ENCODE measurements around the gene FKRP. TPM values are rescaled to one million over a fixed set of nuclear protein-coding genes. Genes with fewer than 3 reads are reported as not detected.

The FKRP gene
- total RNA-seq, 2 experiments from 2014 or later, result 15.5 to 18.9 TPM

DNA sequence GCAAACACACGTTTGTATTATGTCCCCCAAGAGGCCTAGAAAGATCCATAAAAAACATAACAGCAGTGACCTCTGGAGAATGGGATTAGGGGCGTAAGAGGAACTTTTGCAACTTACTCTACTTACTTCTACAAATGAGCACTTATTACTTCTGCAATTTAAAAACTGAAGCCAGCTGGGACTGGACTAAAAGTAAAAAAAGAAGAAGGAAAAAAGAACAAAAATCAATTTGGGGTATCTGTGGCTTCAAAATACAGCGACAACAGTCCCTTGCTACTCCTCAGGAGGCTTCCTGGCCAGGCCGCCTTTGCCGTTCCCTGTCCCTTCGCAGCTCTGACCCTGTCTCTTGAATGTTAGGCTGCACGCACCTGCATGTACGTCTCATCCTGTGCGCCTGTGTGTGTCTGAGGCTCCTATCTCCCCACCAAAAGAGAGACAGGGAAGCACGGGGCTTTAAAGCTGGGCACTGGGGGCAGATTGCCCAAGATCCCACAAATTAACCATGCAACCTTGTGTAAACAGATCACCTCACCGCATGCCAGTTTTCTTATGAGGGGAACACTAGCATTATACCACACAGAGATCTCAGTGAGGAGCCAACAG, 12.1 kb upstream of the FKRP start:
- Histone ChIP-seq H2AFZ (ENCODE audit: low read length) (no peak overlapping the region), H3K9me3 (ENCODE audit: low read length) (no peaks in the 10 kb centered on the region), H3K4me3 (ENCODE audit: low read depth, low read length, poor library complexity, severe bottlenecking) (no peak overlapping the region), H3K4me2 (ENCODE audit: low read length) (no peak overlapping the region), H3K27ac (ENCODE audit: low read depth, low read length, poor library complexity, severe bottlenecking) (no peak overlapping the region), H3K4me1 (ENCODE audit: insufficient read depth, low read length, poor library complexity, severe bottlenecking) (no peaks in the 10 kb centered on the region), H3K9me2 (ENCODE audit: insufficient read depth, low read length) (no peaks in the 10 kb centered on the region), H4K20me1 (ENCODE audit: insufficient read depth, low read length) (0 out of 2 replicates have a peak, but pooled peaks cover 4% of the 10 kb centered on the region), H3K79me2 (ENCODE audit: insufficient read depth, low read depth, low read length) (no peaks in the 10 kb centered on the region), H3K36me3 (ENCODE audit: insufficient read depth, low read length) (peaks cover 90% of the 10 kb centered on the region)
- no peak for TF ChIP-seq EZH2phosphoT487 (IDR thresholded peaks at IDR 0.05; ENCODE audit: borderline replicate concordance, low read depth, low read length)
- TF ChIP-seq, protein P1, sequence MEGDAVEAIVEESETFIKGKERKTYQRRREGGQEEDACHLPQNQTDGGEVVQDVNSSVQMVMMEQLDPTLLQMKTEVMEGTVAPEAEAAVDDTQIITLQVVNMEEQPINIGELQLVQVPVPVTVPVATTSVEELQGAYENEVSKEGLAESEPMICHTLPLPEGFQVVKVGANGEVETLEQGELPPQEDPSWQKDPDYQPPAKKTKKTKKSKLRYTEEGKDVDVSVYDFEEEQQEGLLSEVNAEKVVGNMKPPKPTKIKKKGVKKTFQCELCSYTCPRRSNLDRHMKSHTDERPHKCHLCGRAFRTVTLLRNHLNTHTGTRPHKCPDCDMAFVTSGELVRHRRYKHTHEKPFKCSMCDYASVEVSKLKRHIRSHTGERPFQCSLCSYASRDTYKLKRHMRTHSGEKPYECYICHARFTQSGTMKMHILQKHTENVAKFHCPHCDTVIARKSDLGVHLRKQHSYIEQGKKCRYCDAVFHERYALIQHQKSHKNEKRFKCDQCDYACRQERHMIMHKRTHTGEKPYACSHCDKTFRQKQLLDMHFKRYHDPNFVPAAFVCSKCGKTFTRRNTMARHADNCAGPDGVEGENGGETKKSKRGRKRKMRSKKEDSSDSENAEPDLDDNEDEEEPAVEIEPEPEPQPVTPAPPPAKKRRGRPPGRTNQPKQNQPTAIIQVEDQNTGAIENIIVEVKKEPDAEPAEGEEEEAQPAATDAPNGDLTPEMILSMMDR (conservative IDR thresholded peaks at IDR 0.05; ENCODE audit: low read length), result no peak
- BruUV-seq (replicated peaks), result no TSS peak
- POLR2A ChIA-PET, result no interaction called here
- intact Hi-C loops (cut with micrococcal nuclease; ENCODE audit: unreplicated experiment), result no loop called here
- DNase-seq (ENCODE audit: low spot score), result no peak
- CTCF ChIA-PET (ENCODE audit: unreplicated experiment), result no interaction called here

DNA sequence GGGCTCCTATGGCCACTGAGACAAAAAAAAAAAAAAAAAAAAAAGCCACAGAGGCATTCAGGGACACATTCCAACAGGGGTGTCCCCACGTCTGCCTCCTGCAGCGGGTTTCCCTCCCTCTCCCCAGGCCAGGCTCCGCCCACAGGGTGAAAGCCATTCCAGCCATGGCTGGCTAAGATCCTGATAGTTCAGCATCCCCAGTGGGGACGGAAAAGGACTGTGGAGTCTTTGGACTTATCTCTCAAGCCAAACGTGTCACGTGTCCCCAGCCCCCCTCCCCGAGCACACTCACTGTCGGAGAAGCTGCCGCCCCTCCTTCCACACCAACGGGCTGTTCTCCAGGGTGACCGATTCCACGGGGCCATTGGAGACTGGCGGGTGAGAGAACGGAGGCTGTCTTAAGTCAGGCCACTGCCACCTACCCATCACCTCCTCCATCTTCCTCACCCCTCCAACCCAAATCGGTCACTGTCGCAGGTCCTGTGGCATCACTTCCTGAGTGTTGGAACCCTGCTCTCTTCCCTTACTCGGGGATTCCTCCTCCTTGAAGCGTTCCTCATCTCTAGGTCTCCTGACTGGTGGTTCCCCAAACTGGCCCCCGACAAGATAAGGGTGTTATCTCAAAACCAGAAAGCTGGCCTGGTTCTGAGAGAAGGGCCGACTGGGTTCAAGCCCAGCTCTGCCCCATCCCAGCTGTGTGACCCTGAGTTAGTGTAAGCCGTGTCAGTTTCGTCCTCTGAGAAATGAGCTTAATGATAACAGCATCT, 9.1 kb upstream of the FKRP start:
- ChIA-PET CTCF (ENCODE audit: unreplicated experiment) (no interaction called here), POLR2A (no interaction called here)
- no peak for DNase-seq (ENCODE audit: low spot score)
- TF ChIP-seq, protein P1 (conservative IDR thresholded peaks at IDR 0.05; ENCODE audit: low read length), result no peak
- no peak for TF ChIP-seq EZH2phosphoT487 (IDR thresholded peaks at IDR 0.05; ENCODE audit: borderline replicate concordance, low read depth, low read length)
- BruUV-seq (replicated peaks), result no TSS peak
- no peak overlapping the region for H3K27ac ChIP-seq (ENCODE audit: low read depth, low read length, poor library complexity, severe bottlenecking)
- no peak overlapping the region for H3K4me2 ChIP-seq (ENCODE audit: low read length)
- no peaks in the 10 kb centered on the region for H3K4me1 ChIP-seq (ENCODE audit: insufficient read depth, low read length, poor library complexity, severe bottlenecking)
- peaks cover 88% of the 10 kb centered on the region for H3K36me3 ChIP-seq (ENCODE audit: insufficient read depth, low read length)
- H3K4me3 ChIP-seq (ENCODE audit: low read depth, low read length, poor library complexity, severe bottlenecking), result no peak overlapping the region
- H3K9me2 ChIP-seq (ENCODE audit: insufficient read depth, low read length), result no peaks in the 10 kb centered on the region
- no peak overlapping the region for H2AFZ ChIP-seq (ENCODE audit: low read length)
- intact Hi-C loops (cut with micrococcal nuclease; ENCODE audit: unreplicated experiment), result no loop called here
- H3K9me3 ChIP-seq (ENCODE audit: low read length), result no peaks in the 10 kb centered on the region
- H4K20me1 ChIP-seq (ENCODE audit: insufficient read depth, low read length), result no peaks in the 10 kb centered on the region; the same call in 1 of the 2 replicates
- peaks cover 25% of the 10 kb centered on the region for H3K79me2 ChIP-seq (ENCODE audit: insufficient read depth, low read depth, low read length)

DNA sequence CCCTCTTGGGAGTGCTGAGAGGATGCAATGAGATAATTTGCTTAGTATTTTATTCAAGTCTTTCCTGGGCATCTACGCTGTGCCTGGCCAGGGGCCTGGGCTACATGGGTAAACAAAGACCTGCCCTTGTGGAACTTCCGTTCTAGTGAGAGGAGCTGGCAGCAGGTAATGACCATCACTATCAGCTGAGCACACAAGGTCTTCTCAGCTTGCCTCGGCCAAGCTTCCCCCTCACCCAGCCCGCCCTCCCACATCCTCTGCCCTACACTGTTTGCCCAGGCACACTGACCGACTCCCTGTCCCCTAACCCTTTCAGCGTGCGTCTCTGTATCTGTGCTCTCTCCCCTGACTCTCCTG, 8.6 kb upstream of the FKRP start:
- BruUV-seq (replicated peaks), result no TSS peak
- POLR2A ChIA-PET, result no interaction called here
- H3K9me3 ChIP-seq (ENCODE audit: low read length), result no peaks in the 10 kb centered on the region
- H3K4me3 ChIP-seq (ENCODE audit: low read depth, low read length, poor library complexity, severe bottlenecking), result no peak overlapping the region
- CTCF ChIA-PET (ENCODE audit: unreplicated experiment), result no interaction called here
- no peaks in the 10 kb centered on the region for H3K4me1 ChIP-seq (ENCODE audit: insufficient read depth, low read length, poor library complexity, severe bottlenecking)
- H3K9me2 ChIP-seq (ENCODE audit: insufficient read depth, low read length), result no peaks in the 10 kb centered on the region
- intact Hi-C loops (cut with micrococcal nuclease; ENCODE audit: unreplicated experiment), result no loop called here
- no peaks in the 10 kb centered on the region; the same call in 1 of the 2 replicates for H4K20me1 ChIP-seq (ENCODE audit: insufficient read depth, low read length)
- peaks cover 87% of the 10 kb centered on the region for H3K36me3 ChIP-seq (ENCODE audit: insufficient read depth, low read length)
- H2AFZ ChIP-seq (ENCODE audit: low read length), result no peak overlapping the region
- H3K27ac ChIP-seq (ENCODE audit: low read depth, low read length, poor library complexity, severe bottlenecking), result no peak overlapping the region
- no peak overlapping the region for H3K4me2 ChIP-seq (ENCODE audit: low read length)
- no peak for TF ChIP-seq EZH2phosphoT487 (IDR thresholded peaks at IDR 0.05; ENCODE audit: borderline replicate concordance, low read depth, low read length)
- TF ChIP-seq, protein P1 (conservative IDR thresholded peaks at IDR 0.05; ENCODE audit: low read length), result no peak
- no peak for DNase-seq (ENCODE audit: low spot score)
- peaks cover 30% of the 10 kb centered on the region for H3K79me2 ChIP-seq (ENCODE audit: insufficient read depth, low read depth, low read length)
